Mesothelial cell of epicardium (in vitro differentiated cells): ENCODE results near the gene DLGAP1. TPM values are rescaled to one million over a fixed set of nuclear protein-coding genes. Genes with fewer than 3 reads are reported as not detected.

Experiments used
- DNase-seq, 2 experiments: peaks; one replicate each; pipeline ENCODE4 v3.0.0; 2021; ENCODE audit warnings: low spot score in 2 of 2; ENCODE audit not compliant: unreplicated experiment in 2 of 2
- H3K27ac Mint-ChIP-seq: 2 replicates; pipeline ENCODE4 v1.8.0; 2021; ENCODE audit warnings: mixed read lengths
- H3K27me3 Mint-ChIP-seq: 2 replicates; pipeline ENCODE4 v1.8.0; 2021; ENCODE audit warnings: low read depth, mixed read lengths
- H3K36me3 Mint-ChIP-seq: 2 replicates; pipeline ENCODE4 v1.8.0; 2021; ENCODE audit warnings: mixed read lengths
- H3K4me1 Mint-ChIP-seq: 2 replicates; pipeline ENCODE4 v1.8.0; 2021; ENCODE audit warnings: mixed read lengths
- H3K4me3 Mint-ChIP-seq: 2 replicates; pipeline ENCODE4 v1.8.0; 2021; ENCODE audit warnings: mild to moderate bottlenecking, moderate library complexity, mixed read lengths
- H3K9me3 Mint-ChIP-seq: 2 replicates; pipeline ENCODE4 v1.8.0; 2021; ENCODE audit warnings: mixed read lengths
- CTCF ChIP-seq: fragments of 200-600 bp; sonication (generic); IDR thresholded peaks from one replicate; pipeline ENCODE4 v1.5.0; 2021; ENCODE audit warnings: antibody characterized with exemption; ENCODE audit not compliant: unreplicated experiment
- total RNA-seq: library from RNA; stranded (reverse); gene quantifications from 3 replicates; pipeline ENCODE4 v1.2.1, GENCODE V29; 2021

The DLGAP1 gene
- total RNA-seq, 1 donor from 2014 or later: 4.6 TPM

GRCh38 chr18:4286256-4286655, 168.9 kb downstream of the DLGAP1 start:
- peaks cover 23% of the 10 kb centered on the region for H3K4me1 Mint-ChIP-seq
- H3K36me3 Mint-ChIP-seq: no peaks in the 10 kb centered on the region

DNA sequence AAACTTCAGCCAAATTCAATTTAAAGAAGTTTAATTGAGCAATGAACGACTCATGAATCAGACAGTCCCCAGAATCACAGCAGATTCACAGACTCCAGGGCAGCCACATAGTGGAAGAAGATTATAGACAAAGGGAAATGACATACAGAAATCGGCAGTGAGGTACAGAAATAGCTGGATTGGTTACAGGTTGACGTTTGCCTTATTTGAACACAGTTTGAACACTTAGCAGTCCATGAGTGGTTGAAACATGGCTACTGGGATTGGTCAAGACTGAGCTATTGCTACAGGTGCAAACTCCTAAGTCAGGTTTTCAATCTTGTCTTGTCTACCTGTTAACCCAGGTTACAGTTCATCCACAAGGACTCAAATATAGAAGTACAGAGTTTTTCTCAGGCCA, 169.6 kb downstream of the DLGAP1 start:
- no peaks in the 10 kb centered on the region for H3K36me3 Mint-ChIP-seq
- no peak for TF ChIP-seq CTCF
- H3K27ac Mint-ChIP-seq: no peak overlapping the region
- no peak overlapping the region for H3K4me3 Mint-ChIP-seq
- peaks cover 24% of the 10 kb centered on the region for H3K4me1 Mint-ChIP-seq
- no peaks in the 10 kb centered on the region for H3K9me3 Mint-ChIP-seq
- DNase-seq: no peak
- H3K27me3 Mint-ChIP-seq: peaks cover 4% of the 10 kb centered on the region

More at GRCh38 chr18:4286256-4286655, 168.9 kb downstream of the DLGAP1 start:
- peaks cover 4% of the 10 kb centered on the region for H3K27me3 Mint-ChIP-seq
- no peaks in the 10 kb centered on the region for H3K9me3 Mint-ChIP-seq
- no peak for TF ChIP-seq CTCF
- DNase-seq: no peak
- no peak overlapping the region for H3K4me3 Mint-ChIP-seq
- no peak overlapping the region for H3K27ac Mint-ChIP-seq

GRCh38 chr18:4284528-4284927, 170.6 kb downstream of the DLGAP1 start:
- no peaks in the 10 kb centered on the region for H3K9me3 Mint-ChIP-seq
- H3K4me1 Mint-ChIP-seq: peaks cover 25% of the 10 kb centered on the region
- H3K4me3 Mint-ChIP-seq: no peak overlapping the region
- no peak overlapping the region for H3K27ac Mint-ChIP-seq
- TF ChIP-seq CTCF: no peak
- H3K36me3 Mint-ChIP-seq: no peaks in the 10 kb centered on the region
- H3K27me3 Mint-ChIP-seq: peaks cover 4% of the 10 kb centered on the region
- no peak for DNase-seq

DNA sequence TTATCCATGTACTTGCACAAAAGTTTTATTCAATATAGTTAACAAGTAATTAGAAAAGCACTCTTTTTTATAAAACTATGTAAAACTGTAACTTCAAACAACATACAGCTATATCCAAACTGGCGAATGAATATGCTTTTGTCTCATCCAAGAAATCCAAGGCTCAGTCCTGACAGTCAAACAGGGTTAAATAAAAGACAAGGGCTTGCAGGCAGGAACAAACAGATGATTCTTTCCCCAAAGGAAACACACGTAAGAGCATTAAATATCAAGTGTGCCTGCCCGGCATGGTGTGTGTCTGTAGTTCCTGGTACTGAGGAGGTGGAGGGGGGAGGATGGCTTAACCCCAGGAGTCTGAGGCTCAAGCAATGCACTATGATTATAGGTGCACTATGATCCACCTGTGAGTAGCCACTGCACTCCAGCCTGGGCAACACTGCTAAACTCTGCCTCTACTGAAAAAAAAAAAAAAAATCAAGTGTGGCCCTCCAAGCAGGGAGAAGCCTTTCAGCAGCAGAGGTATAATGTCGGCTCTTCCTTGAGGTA, 171.3 kb downstream of the DLGAP1 start:
- H3K9me3 Mint-ChIP-seq: no peaks in the 10 kb centered on the region
- no peaks in the 10 kb centered on the region for H3K36me3 Mint-ChIP-seq
- TF ChIP-seq CTCF: no peak
- H3K27me3 Mint-ChIP-seq: peaks cover 4% of the 10 kb centered on the region
- peaks cover 27% of the 10 kb centered on the region for H3K4me1 Mint-ChIP-seq
- no peak overlapping the region for H3K4me3 Mint-ChIP-seq
- DNase-seq: no peak
- H3K27ac Mint-ChIP-seq: no peak overlapping the region

GRCh38 chr18:4282954-4283353, 172.2 kb downstream of the DLGAP1 start:
- no peaks in the 10 kb centered on the region for H3K36me3 Mint-ChIP-seq
- H3K27me3 Mint-ChIP-seq: no peaks in the 10 kb centered on the region
- peaks cover 27% of the 10 kb centered on the region for H3K4me1 Mint-ChIP-seq
- no peak for TF ChIP-seq CTCF
- H3K4me3 Mint-ChIP-seq: no peak overlapping the region
- no peaks in the 10 kb centered on the region for H3K9me3 Mint-ChIP-seq
- no peak overlapping the region for H3K27ac Mint-ChIP-seq
- DNase-seq: no peak
